Liver (tissue), 9 donors: ENCODE data around the gene CXCL6. TPM values are rescaled to one million over a fixed set of nuclear protein-coding genes. Genes with fewer than 3 reads are reported as not detected.
A peak's percentile ranks its signal among the peaks of the same experiment; 100 is the strongest.

ENCODE experiments used
- DNase-seq: peaks from one replicate; pipeline ENCODE4 v3.0.0-alpha.2; 2017; ENCODE audit warnings: low spot score
- H3K27ac ChIP-seq, 2 donors: one replicate each; pipeline ENCODE4 v1.7.0; 2013; ENCODE audit warnings: inconsistent platforms in 2 of 2, low read length in 2 of 2, control low read depth in 1 of 2, low read depth in 1 of 2, mild to moderate bottlenecking in 1 of 2
- H3K27me3 ChIP-seq, 4 donors: one replicate each; pipeline versions ENCODE4 v1.6.1 to v1.7.0; 2013; ENCODE audit warnings: low read length in 3 of 4, inconsistent platforms in 1 of 4, mild to moderate bottlenecking in 1 of 4, moderate library complexity in 1 of 4; ENCODE audit not compliant: control insufficient read depth in 4 of 4, insufficient read depth in 4 of 4
- H3K36me3 ChIP-seq, 4 donors: one replicate each; pipeline versions ENCODE4 v1.6.1 to v1.7.0; 2013; ENCODE audit warnings: low read length in 3 of 4, mild to moderate bottlenecking in 3 of 4, low read depth in 1 of 4, moderate library complexity in 1 of 4; ENCODE audit not compliant: control insufficient read depth in 4 of 4, insufficient read depth in 3 of 4
- H3K4me1 ChIP-seq, 4 donors: one replicate each; pipeline versions ENCODE4 v1.6.1 to v1.7.0; 2013; ENCODE audit warnings: low read length in 3 of 4, mild to moderate bottlenecking in 3 of 4, moderate library complexity in 1 of 4; ENCODE audit not compliant: control insufficient read depth in 4 of 4, insufficient read depth in 4 of 4
- H3K4me3 ChIP-seq, 3 donors: one replicate each; pipeline versions ENCODE4 v1.6.1 to v1.7.0; 2013; ENCODE audit warnings: low read length in 3 of 3, control low read depth in 1 of 3, low read depth in 1 of 3, mild to moderate bottlenecking in 1 of 3
- H3K9ac ChIP-seq, 2 donors: one replicate each; pipeline ENCODE4 v1.7.0; 2013; ENCODE audit warnings: low read length in 2 of 2, mild to moderate bottlenecking in 2 of 2, moderate library complexity in 2 of 2, control low read depth in 1 of 2, low read depth in 1 of 2
- H3K9me3 ChIP-seq, 4 donors: one replicate each; pipeline versions ENCODE4 v1.6.1 to v1.7.0; 2013; ENCODE audit warnings: low read length in 3 of 4; ENCODE audit not compliant: control insufficient read depth in 4 of 4
- ATF3 ChIP-seq: IDR thresholded peaks from 2 replicates; pipeline ENCODE4 v1.6.1; 2016; ENCODE audit warnings: antibody characterized with exemption
- EGR1 ChIP-seq, 2 donors: IDR thresholded peaks; 2 replicates each; pipeline ENCODE4 v1.6.1; 2016 to 2018; ENCODE audit warnings: antibody characterized with exemption in 2 of 2, low read depth in 2 of 2
- FOXA1 ChIP-seq: IDR thresholded peaks from 2 replicates; pipeline ENCODE4 v1.6.1; 2016; ENCODE audit warnings: antibody characterized with exemption
- FOXA2 ChIP-seq: IDR thresholded peaks from 2 replicates; pipeline ENCODE4 v1.6.1; 2016; ENCODE audit warnings: antibody characterized with exemption
- GABPA ChIP-seq, 2 donors: IDR thresholded peaks in 1 of 2; conservative IDR thresholded peaks in 1 of 2; 2 replicates each; pipeline ENCODE4 v1.6.1; 2016; ENCODE audit warnings: antibody characterized with exemption in 2 of 2, mild to moderate bottlenecking in 1 of 2, moderate library complexity in 1 of 2
- HNF4A ChIP-seq, 2 donors: conservative IDR thresholded peaks; 2 replicates each; pipeline ENCODE4 v1.6.1; 2016; ENCODE audit warnings: antibody characterized with exemption in 2 of 2, mild to moderate bottlenecking in 2 of 2
- HNF4G ChIP-seq: IDR thresholded peaks from 2 replicates; pipeline ENCODE4 v1.6.1; 2016; ENCODE audit warnings: antibody characterized with exemption
- JUND ChIP-seq, 2 donors: IDR thresholded peaks; 2 replicates each; pipeline ENCODE4 v1.6.1; 2016; ENCODE audit warnings: antibody characterized with exemption in 2 of 2
- MAX ChIP-seq: IDR thresholded peaks from 2 replicates; pipeline ENCODE4 v1.6.1; 2016; ENCODE audit warnings: antibody characterized with exemption
- NR2F2 ChIP-seq: IDR thresholded peaks from 2 replicates; pipeline ENCODE4 v1.6.1; 2016; ENCODE audit warnings: antibody characterized with exemption
- RAD21 ChIP-seq, 2 donors: IDR thresholded peaks; 2 replicates each; pipeline ENCODE4 v1.6.1; 2016; ENCODE audit warnings: antibody characterized with exemption in 2 of 2, mild to moderate bottlenecking in 2 of 2
- RXRA ChIP-seq, 2 donors: IDR thresholded peaks; 2 replicates each; pipeline ENCODE4 v1.6.1; 2017 to 2018; ENCODE audit warnings: antibody characterized with exemption in 2 of 2, mild to moderate bottlenecking in 1 of 2
- SP1 ChIP-seq: IDR thresholded peaks from 2 replicates; pipeline ENCODE4 v1.6.1; 2018; ENCODE audit warnings: antibody characterized with exemption, mild to moderate bottlenecking
- TAF1 ChIP-seq: conservative IDR thresholded peaks from 2 replicates; pipeline ENCODE4 v1.6.1; 2016; ENCODE audit warnings: antibody characterized with exemption, mild to moderate bottlenecking
- YY1 ChIP-seq: IDR thresholded peaks from 2 replicates; pipeline ENCODE4 v1.6.1; 2016; ENCODE audit warnings: antibody characterized with exemption, mild to moderate bottlenecking
- ZBTB33 ChIP-seq: IDR thresholded peaks from 2 replicates; pipeline ENCODE4 v1.6.1; 2016; ENCODE audit warnings: antibody characterized with exemption
- polyA plus RNA-seq, 2 donors: library from polyadenylated mRNA; stranded (reverse) in 1 of 2; unstranded in 1 of 2; fragments of 200-250 nt in 1 of 2; fragments of >200 nt in 1 of 2; fragmentation: Nextera tagmentation in 1 of 2; extraction: Ambion mirVana in 1 of 2; gene quantifications; one replicate each; pipeline versions ENCODE4 v1.2.1 to v1.2.3, GENCODE V29; 2013 to 2015
- total RNA-seq, 2 donors: library from RNA; depleted of rRNA; stranded (reverse); fragments of >200 nt; gene quantifications; one replicate each; pipeline ENCODE4 v1.2.3, GENCODE V29; 2014
- TF ChIP-seq, protein P1 (sequence below): fragments of 150-350 bp; IDR thresholded peaks from 2 replicates; pipeline ENCODE4 v1.5.1; 2017; ENCODE audit warnings: improper control_type of control experiment, low read depth, low read length; ENCODE audit not compliant: missing input control
- donor health status: healthy.
- donor health status: healthy.
- donor health status: healthy.
- donor health status: healthy.
- donor health status: healthy.

Gene CXCL6
- total and polyA plus RNA-seq, 4 donors = 0.19 to 5.5 (median 3.2) TPM

- TF ChIP-seq HNF4G = no peak
Observed at GRCh38 chr4:73855406-73855805, 18.9 kb downstream of the CXCL6 start (continued).

DNA sequence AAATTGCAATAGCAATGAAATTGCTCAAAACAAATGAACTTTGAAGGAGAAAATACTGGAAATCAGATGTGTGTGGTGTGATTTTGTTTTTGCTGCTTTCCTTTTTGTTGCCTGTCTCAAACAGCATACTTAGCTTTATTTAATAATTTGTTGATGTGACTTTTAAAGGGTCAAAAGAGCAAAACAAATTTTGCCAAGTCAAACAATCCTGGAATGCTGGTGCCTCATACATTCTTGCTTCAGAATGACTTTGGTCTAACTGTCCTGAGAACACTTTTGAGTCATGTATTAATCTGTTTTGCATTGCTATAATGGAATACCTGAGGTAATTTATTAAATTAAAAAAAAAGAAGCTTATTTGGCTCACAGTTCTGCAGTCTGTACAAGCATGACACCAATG is 20.0 kb downstream of the CXCL6 start:
- Histone ChIP-seq H3K9me3 (peaks cover 0 to 2% (median 0%) of the 10 kb centered on the region in 4 donors), H3K4me1 (peaks cover 3 to 21% (median 7%) of the 10 kb centered on the region in 4 donors), H3K4me3 (no peak overlapping the region), H3K27ac (peak overlapping the region; percentile 59 to 74), H3K36me3 (no peaks in the 10 kb centered on the region), H3K9ac (no peak overlapping the region), H3K27me3 (no peaks in the 10 kb centered on the region)
- TF ChIP-seq GABPA (IDR thresholded peaks at IDR 0.05 in 1 of 2, conservative IDR thresholded peaks at IDR 0.05 in 1 of 2) = no peak
- TF ChIP-seq HNF4A (conservative IDR thresholded peaks at IDR 0.05) = peak; percentile 76 to 85
- TF ChIP-seq SP1 = peak; percentile 57
- TF ChIP-seq, protein P1, sequence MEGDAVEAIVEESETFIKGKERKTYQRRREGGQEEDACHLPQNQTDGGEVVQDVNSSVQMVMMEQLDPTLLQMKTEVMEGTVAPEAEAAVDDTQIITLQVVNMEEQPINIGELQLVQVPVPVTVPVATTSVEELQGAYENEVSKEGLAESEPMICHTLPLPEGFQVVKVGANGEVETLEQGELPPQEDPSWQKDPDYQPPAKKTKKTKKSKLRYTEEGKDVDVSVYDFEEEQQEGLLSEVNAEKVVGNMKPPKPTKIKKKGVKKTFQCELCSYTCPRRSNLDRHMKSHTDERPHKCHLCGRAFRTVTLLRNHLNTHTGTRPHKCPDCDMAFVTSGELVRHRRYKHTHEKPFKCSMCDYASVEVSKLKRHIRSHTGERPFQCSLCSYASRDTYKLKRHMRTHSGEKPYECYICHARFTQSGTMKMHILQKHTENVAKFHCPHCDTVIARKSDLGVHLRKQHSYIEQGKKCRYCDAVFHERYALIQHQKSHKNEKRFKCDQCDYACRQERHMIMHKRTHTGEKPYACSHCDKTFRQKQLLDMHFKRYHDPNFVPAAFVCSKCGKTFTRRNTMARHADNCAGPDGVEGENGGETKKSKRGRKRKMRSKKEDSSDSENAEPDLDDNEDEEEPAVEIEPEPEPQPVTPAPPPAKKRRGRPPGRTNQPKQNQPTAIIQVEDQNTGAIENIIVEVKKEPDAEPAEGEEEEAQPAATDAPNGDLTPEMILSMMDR = no peak
- TF ChIP-seq HNF4G = no peak
- TF ChIP-seq YY1 = peak; percentile 53
- TF ChIP-seq RAD21 (IDR thresholded peaks at IDR 0.05) = peak in 1 of 2 donors; percentile 8
- TF ChIP-seq ZBTB33 = peak; percentile 28
- peak; percentile 13 to 59 for TF ChIP-seq RXRA (IDR thresholded peaks at IDR 0.05)
- TF ChIP-seq EGR1 (IDR thresholded peaks at IDR 0.05; ENCODE audit: low read depth in 2 of 2) = no peak
- TF ChIP-seq MAX = peak; percentile 27
- no peak for TF ChIP-seq FOXA1
- TF ChIP-seq NR2F2 = peak; percentile 73
- peak; percentile 37 to 70 for TF ChIP-seq JUND (IDR thresholded peaks at IDR 0.05)
- no peak for TF ChIP-seq ATF3
- no peak for DNase-seq

DNA sequence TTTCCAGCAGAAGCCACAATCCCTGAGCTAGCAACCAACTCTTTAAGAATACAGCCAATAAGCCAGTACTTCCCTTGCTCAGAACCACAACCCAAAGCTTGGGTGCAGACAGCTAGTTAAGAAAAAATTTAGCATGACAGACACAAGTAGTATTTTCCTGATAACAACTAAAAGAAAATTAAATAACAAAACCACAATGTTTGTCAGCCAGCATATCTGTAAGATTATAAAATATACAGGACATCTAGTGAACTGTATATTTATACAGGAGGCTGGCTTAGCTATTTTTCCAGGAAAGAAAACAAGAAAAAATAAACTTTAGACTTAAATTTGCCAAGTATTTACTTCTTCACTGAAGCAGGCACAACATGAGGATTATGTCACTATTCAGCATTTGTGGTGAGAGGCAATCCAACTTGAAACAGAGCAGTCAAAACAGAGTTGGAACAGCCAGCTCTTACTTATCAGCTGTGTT is 23.2 kb downstream of the CXCL6 start:
- no peaks in the 10 kb centered on the region for H3K27me3 ChIP-seq
- TF ChIP-seq, protein P1 = no peak
- TF ChIP-seq MAX (no peak), FOXA2 (no peak), GABPA (IDR thresholded peaks at IDR 0.05 in 1 of 2, conservative IDR thresholded peaks at IDR 0.05 in 1 of 2) (no peak), YY1 (no peak), SP1 (no peak), TAF1 (no peak), NR2F2 (no peak), ZBTB33 (no peak), HNF4G (no peak), RXRA (IDR thresholded peaks at IDR 0.05) (no peak), HNF4A (conservative IDR thresholded peaks at IDR 0.05) (no peak)
- H3K9me3 ChIP-seq = peaks cover 0 to 2% (median 0%) of the 10 kb centered on the region in 4 donors
- no peak overlapping the region for H3K27ac ChIP-seq
- peaks cover 3 to 12% (median 7%) of the 10 kb centered on the region in 4 donors for H3K4me1 ChIP-seq
- H3K4me3 ChIP-seq = no peak overlapping the region
- H3K36me3 ChIP-seq = no peaks in the 10 kb centered on the region
- DNase-seq = no peak
- H3K9ac ChIP-seq = no peak overlapping the region
